GM20431 (cell line): ENCODE data around the gene CCDC110.
"Not testable (repeated sequence)": the region's sequence is repeated elsewhere in the genome, so short reads cannot be mapped to it uniquely, and the experiment has no call there.

Experiments
- in situ Hi-C: fragments of 300-500 bp; cut with MseI, MboI; formaldehyde crosslinking; loops from one replicate; pipeline ENCODE4 v1.15.0; 2020; ENCODE audit warnings: low sequenced_read_pairs; ENCODE audit not compliant: unreplicated experiment

Gene CCDC110

DNA sequence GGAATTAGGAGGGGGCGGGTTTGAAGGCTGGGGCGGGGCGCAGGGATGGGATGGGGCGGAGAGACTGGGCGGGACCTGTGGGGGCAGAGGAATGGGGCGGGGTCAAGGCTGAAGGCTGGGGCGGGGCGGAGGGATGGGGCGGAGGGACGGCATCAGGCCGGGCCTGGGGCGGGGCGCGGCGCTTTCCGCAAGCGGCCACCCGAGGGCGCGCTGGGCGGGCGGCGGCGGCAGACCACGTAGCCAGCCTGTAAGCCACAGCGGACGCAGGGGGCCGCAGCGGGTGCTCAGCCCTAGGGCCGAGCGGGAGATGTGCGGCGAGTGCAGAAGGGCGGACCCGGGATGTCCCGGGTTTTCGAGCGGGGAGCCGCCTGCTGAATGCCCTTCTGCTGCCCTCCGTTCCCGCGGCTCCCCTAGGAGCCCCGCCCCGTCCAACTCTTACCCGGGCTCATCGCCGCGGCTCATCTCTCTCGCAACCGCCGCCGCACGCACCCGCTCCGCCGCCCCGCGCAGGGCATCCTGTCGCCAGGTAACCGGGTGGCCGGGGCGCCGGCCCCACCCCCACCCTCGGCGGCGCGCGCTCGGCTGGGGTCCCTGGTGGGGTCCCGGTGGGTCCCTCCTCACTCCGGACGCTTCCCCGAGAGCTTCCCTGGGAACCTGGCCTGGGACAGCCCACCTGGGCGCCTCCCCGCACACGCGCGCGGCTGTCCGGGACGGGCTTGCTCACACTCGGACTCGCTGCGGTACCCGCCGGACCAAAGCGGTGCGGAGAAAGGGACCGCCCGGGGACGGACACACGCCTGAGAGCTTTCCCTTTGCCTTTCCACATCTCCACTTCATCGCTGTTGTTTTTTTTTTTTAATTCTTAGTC lies at the start of gene CCDC110:
Gene CCDC110 (minus strand): TSS at position 499 of the 868 bp plus-strand sequence. CDS start 50 bp downstream, at position 449.
- in situ Hi-C loops, result no loop called here

DNA sequence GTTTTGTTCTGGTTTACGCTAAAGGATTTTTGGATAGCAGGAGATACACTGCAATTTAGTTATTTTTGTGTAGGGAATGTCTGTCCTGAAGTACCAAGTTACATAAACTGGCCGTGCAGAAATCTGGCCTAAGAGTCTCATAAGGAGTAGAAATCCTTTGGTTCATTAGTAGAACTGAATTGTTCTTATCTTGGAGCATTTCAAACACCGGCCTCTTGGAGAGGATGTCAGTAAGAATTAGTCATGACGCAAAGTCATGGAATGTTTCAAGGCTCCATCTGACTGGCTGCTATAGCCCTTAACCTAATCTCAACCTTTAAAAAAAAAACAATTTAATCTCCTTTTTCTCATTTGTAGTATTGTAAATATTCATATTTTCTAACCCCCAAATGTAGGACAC lies 48.6 kb upstream of the CCDC110 start:
- in situ Hi-C loops, result no loop called here

DNA sequence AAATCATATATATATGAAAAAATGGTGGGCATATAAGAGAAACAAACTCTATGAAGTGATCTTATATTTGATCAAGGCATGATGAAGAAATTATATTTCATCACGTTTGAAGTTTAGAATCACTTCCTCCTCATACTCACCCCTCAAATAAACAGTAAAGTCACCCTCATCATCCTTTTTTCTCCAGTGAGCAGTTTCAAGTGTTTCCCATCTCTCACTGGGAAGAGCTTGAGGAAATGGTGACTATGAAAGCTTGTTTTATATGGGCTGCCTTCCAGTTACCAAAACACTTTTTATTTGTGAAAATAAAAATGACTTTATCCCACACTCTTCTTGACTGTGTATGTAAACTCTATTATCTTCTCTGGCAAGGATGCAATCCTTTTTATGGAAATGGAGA lies 47.0 kb upstream of the CCDC110 start:
- in situ Hi-C loops, result no loop called here

DNA sequence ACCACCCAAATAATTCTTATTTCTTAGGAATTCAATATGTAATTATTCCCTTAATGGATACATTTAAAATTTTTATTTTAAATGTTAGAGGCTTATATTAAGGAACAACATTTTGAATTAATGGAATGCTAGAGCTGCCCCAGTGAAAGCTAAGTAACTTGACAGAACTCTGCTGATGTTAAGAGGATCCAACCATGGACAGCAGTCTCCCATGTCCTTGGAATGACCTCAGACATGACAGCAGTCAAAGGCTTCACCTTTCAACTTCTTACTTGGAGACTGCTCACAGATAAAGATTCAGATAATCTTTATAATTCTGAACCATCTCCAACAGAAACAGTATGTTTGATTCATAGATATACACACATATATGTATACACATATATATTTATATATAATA lies 46.5 kb upstream of the CCDC110 start:
- in situ Hi-C loops, result no loop called here

DNA sequence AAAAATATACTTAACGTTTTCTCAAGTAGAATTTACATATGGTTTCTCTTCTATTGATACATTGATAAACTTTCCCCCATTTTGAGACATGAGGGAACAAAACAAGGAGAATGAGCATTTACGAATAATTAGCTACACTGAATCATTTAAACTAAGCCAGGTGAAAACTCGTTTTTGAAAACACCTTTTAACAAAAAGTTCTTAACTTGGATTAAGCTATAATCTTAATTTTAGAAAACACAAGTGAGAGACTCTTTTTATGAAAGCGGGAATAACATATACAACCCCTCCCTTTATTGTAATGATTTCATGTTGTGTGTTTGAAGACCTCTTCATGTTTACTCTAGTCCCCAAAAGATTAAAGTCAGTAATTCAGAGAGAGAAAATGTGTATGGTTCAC lies 43.7 kb upstream of the CCDC110 start:
- in situ Hi-C loops, result no loop called here

DNA sequence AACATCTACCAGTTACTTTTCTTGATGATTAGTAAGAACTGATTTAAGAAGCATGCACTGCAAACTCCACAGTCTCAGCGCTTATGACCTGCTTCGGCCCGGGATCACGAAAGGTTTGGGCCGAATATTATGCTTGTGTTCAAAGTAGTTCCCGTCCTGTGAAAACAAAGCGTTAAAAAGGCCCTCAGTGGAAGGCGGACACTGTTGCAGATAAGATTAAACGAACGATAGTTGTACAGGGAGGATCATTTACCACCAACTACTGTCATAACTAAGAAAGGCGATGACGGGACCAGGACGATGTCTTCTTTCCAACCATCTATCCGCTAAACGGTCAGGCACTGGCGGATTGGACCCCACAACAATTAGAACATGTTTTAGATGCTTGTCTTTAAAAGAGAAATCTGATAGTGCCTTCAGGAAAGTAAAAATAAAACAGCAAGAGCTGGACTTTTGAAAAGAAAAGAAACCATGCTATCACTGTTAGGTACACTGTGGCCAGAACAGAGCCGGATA lies 42.7 kb upstream of the CCDC110 start:
- in situ Hi-C loops, result no loop called here

DNA sequence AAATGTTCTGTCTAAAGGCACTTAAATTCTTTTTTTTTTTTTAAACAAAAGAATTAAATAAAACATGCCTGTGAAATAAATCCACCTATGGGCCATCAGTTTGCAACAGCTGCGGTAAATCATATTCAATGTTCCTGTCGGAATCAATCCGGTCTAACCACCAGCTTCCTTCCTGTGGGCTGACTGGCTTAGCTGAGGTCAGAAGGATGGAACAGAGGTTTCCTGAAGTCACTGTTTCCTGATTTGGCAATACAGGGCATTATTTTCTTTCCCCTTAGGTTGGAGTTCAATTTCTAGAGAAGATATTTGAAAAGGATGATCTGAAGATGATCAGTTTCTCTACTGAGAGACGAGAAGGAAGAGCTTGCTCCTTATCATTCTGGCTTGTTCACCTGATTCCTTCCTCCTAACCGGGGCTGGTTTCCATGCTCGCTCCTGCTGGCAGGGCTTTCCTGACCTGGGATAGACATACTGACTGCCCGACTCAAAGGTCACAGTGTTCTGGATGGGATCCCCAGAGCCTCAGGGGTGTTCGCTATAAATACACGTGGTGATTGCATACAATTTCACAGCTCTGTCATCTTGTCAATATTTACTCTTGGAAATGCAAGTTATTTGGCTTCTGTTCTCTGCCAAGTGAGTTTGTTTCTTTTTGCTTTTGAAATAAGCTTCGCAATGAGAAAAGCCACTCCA lies 42.1 kb upstream of the CCDC110 start:
- in situ Hi-C loops, result no loop called here

DNA sequence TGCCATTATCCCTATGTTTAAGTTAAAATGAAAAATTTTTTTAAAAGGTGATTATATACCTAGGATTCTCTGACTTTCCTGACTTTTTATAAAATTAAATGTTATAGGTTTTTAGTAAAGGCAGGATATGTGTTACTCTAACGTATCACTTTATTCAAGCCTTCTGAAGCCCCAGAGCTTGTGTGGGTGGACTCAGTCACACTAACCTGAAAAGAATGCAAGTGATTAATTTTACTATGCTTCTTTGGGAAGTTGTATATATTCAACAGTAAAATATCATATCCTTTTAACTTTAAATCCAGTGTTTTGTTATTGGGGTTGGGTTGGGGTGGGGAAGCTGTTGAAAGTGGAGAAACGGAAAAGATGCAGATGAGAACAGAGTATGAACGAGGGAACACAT lies 41.0 kb upstream of the CCDC110 start:
- in situ Hi-C loops, result no loop called here

DNA sequence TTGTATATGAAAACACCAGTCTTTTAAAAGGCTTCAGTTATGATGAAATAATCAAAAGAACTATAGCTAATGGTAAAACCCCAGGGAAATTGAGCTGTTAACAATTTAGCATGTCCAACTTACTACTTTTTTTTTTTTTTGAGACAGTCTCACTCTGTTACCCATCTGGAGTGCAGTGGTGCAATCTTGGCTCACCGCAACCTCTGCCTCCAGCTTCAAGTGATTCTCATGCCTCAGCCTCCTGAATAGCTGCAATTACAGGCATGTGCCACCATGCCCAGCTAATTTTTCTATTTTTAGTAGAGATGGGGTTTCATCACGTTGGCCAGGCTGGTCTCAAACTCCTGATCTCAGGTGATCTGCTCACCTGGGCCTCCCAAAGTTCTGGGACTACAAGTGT lies 39.7 kb upstream of the CCDC110 start:
- in situ Hi-C loops, result not testable (repeated sequence)

DNA sequence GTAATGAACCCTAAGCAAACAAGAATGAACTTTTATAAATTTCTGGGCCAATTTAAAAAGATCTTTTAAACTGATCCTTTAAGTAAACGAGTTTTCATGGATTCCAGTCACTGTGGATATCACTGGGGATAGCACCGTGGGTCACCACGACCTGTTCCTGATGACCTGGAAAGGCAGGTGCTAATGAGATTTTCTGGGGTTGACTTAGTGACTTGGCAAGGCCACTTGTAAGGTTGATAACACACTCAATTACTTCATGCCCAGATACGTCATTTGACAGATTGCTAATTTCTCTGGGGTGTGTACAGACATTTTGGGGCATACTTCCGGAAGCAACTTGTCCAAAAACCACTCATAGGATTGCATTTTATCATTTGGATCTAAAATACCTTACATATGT lies 39.3 kb upstream of the CCDC110 start:
- in situ Hi-C loops, result no loop called here

DNA sequence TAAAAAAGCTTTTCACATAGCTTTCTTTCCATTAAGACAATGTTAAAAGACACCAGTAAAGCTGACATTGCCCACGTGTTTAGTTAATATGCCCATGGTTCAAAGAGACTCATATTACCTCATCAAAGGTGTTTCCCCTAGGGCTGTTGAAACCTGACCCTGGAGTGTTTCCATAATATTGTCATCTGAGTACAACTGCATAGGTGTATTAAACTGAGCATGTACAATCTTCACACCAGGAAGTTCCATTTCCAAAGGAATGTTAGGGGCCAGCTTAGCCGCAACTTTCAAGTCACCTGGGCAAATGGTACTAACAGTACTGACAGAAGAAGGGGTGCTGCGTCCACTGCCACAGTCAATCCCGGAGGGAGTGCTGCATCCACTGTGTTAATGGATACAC lies 36.6 kb upstream of the CCDC110 start:
- in situ Hi-C loops, result no loop called here

DNA sequence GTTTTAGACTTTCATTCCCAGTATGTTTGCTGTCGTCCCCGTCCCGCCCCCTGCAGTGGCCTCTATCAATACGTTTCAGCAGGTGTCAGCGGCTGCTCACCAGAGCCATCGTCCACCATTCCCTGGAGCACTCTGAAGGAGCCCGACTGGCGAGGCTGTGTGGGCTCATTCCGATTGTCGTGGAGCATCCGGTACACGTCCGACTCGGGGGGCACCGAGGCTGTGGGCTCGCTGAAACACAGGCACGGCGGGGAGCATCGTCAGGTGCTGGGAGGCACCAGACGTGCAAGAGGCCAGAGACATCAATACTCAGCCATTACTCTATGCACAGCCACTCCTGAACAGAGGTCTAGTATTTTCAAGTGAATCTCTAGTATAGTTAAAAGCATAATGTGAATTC lies 34.9 kb upstream of the CCDC110 start:
- in situ Hi-C loops, result no loop called here

DNA sequence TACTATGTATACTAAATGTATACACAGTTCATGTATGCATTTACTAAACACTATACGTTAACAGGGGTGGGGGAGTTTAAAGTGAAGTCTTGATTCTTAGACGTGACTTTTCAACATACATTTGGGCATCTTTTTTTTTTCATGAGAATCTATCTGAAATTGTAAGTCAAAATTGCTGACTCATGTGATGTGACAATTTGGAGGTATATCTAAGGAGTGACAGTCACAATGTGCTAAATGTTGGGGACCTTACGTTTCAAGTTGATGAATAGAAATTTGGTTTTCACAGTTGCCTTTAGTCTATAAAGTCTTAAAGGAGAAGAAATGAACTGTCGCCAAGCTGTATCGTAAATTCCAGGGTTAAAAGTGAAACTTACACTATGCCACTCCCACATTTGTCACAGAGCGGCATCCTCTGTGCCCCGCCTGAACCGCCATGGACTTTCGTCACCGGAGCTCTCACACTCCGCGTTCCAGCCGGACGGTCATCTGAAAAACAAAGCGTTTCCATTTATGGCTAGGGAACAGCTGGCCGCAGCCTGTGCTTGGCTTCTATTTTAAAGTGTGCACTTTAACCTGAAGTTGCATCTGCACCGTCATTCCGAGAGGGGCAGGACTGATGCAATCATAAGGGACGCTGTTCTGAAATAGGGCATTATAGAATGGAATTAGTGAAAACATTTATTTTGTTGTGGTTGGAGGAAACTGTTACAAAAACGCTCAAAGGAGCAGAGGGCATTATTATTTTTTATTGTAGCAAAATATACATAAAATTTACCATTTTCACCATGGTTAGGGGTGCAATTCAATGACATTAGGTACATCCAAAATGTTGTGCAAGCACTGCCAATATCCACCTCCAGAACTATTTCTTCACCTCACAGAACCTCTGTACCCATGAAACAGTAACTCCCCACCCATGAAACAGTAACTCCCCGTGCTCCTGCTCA lies 32.8 kb upstream of the CCDC110 start:
- in situ Hi-C loops, result no loop called here

DNA sequence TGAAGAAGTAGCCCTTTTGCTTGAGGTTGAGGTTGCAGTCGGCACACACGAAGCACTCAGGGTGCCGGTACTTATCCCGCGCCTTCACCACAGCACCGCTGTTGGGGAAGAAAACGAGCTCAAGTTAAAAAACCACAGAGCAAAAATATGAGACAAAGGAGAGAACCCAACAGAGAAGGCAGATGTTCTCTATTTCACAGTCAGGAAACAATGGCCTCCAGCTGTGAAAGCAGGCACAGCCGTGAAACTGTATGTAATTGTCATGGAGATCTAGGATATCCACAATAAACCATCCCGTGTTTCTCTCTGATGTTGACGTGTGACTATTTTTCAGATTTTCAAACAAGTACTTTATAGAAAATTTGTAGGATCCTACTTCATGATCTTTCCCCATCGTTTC lies 30.9 kb upstream of the CCDC110 start:
- in situ Hi-C loops, result no loop called here

DNA sequence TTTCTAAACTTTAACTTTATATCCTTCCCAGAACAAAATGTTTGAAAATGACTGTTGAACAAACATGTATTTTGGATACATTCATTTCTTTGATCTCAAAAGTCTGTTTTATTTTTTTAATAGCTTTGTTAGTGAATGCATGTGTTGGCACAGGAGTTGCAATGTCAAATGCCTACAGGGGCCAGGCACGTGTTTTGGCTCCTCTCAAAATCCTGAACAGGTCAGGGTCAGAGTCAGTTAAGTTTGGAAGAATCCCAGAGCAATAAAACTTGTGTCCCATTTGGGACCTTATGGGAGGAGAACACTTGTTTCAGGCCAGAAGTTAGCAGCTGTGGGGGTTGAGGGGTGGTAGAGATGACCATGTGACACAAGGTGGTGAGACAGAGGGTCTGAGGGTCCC lies 29.0 kb upstream of the CCDC110 start:
- in situ Hi-C loops, result no loop called here

DNA sequence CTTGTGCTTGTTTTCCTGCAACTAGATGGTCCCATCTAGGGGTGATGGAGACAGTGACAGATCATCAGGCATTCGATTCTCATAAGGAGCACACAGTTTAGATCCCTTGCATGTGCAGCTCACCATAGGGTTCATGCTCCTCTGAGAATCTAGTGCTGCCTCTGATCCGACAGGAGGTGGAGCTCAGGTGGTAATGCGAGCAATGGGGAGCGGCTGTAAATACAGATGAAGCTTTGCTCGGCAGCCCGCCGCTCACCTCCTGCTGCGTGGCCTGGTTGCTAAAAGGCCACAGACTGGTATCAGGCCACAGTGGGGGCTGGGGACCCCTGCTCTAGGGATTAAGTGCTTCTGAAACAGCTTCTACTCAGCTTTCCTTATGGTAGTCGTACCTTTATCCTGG lies 28.5 kb upstream of the CCDC110 start:
- in situ Hi-C loops, result no loop called here

DNA sequence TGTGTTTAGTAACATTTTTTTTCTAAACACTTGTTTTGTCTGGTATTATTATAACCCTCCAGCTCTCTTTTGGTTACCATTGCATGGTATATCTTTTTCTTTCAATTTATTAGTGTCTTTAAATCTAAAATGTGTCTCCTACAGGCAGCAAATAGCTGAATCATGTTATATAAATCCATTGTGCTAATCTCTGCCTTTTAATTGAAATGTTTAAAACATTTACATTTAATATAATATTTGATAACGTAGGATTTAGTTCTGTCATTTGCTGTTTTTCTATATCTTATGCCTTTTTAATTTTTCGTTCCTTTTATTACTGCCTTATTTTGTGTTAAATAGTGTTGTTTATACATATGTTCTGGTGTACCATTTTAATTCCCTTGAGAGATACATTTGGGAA lies 17.1 kb upstream of the CCDC110 start:
- in situ Hi-C loops, result no loop called here

DNA sequence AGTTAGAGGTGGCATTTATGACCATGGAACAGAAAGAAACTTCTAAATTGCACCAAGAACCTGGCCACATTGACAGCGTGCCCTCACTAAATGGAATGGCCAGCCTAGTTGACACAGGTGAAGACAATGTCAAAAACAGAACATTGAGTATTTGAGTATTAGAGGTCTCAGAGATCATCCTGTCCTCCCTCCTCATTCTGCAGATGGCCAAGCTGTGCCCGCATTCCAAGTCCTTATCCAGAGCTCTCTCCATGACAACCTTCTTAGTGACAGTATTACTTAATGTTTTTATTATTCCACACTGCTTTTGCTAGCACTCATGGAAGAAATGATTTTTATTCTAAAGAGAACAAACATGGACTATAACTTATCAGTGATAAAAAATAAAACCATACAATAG lies 9.9 kb upstream of the CCDC110 start:
- in situ Hi-C loops, result no loop called here

DNA sequence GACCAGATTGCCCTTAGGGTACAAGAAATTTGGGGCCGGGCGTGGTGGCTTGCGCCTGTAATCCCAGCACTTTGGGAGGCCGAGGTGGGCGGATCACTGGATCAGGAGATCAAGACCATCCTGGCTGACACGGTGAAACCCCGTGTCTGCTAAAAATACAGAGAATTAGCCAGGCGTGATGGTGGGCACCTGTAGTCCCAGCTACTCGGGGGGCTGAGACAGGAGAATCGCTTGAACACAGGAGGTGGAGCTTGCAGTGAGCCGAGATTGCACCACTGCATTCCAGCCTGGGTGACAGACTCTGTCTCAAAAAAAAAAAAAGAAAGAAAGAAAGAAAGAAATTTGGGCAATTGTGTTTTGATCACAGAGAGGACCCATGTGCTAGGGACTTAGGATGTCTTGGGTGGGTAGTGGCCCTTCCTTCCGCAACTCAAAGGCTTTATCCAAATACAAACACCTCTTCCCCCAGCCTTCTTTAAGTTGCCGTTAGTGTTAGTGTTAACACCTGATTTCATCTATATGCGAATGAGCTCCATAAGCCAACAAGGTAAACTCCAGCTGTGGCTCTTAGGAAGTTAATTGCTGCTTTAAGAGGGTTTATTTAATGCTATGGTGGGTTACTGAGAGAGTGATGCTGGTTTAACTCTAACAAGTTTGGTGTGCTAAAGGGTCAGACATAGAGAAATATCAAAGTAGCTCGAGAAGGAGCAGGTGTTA lies 8.6 kb upstream of the CCDC110 start:
- in situ Hi-C loops, result no loop called here

DNA sequence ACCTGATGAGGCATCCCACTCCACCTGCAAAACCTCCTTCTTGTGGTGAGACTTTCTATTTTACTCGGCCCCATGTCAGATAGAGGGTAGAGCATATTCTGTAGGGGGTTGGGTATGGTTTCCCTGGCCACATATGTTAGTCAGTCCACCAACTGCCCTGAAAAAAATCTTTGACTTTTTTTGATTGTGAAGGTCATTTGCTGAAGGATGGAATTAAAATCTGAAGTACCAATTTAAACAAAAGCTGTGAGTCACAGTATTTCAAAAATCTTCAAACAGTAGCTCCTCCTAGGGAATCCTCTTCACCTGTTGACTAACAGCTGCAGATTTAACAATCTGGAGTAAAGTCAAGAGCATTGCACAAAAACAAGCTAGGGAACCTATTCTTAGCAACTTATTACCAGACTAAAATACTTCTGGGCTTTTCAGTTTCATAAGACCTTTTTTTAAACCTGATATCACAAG lies 8.0 kb upstream of the CCDC110 start:
- in situ Hi-C loops, result no loop called here
